CD4-positive, alpha-beta T cell (primary cell): ENCODE results near the gene SCN7A. TPM values are rescaled to one million over a fixed set of nuclear protein-coding genes. Genes with fewer than 3 reads are reported as not detected.

Source experiments
- ATAC-seq: fragments of 200-7000 bp; cut with Tn5 transposase; one replicate; pipeline ENCODE4 v1.10.0; 2022; ENCODE audit warnings: mild to moderate bottlenecking; ENCODE audit not compliant: poor library complexity
- CTCF ChIA-PET: fragments of 350-600 bp; sonication (Branson Sonifier 250); formaldehyde crosslinking; loops from one replicate; lab custom pipeline; 2021; ENCODE audit warnings: antibody characterized with exemption, inconsistent platforms; lab: Charles Lee
- POLR2A ChIA-PET: fragments of 350-600 bp; sonication (Branson Sonifier 250); formaldehyde crosslinking; loops from one replicate; lab custom pipeline; 2021; ENCODE audit warnings: antibody characterized with exemption, inconsistent platforms; lab: Charles Lee
- DNase-seq, 14 experiments: peaks; one replicate each; pipeline ENCODE4 v3.0.0-alpha.2; 2013 to 2020; ENCODE audit warnings: mixed read lengths in 2 of 14
- H3K27ac ChIP-seq, 2 donors: one replicate each; pipeline versions ENCODE4 v1.5.1 to v1.7.0; 2013; ENCODE audit warnings: low read length in 2 of 2, low read depth in 1 of 2, mild to moderate bottlenecking in 1 of 2
- H3K27me3 ChIP-seq, 2 experiments: 1 replicate in 1 of 2; 2 replicates in 1 of 2; pipeline versions ENCODE4 v1.6.1 to v1.7.0; 2013; ENCODE audit warnings: low read length in 2 of 2, control low read depth in 1 of 2, mild to moderate bottlenecking in 1 of 2, moderate library complexity in 1 of 2; ENCODE audit not compliant: insufficient read depth in 2 of 2, control insufficient read depth in 1 of 2
- H3K36me3 ChIP-seq: one replicate; pipeline ENCODE4 v1.6.1; 2013; ENCODE audit warnings: low read length, control low read depth; ENCODE audit not compliant: insufficient read depth
- H3K4me1 ChIP-seq: one replicate; pipeline ENCODE4 v1.6.1; 2013; ENCODE audit warnings: low read length, control low read depth; ENCODE audit not compliant: insufficient read depth
- H3K4me3 ChIP-seq: one replicate; pipeline ENCODE4 v1.5.1; 2013; ENCODE audit warnings: mild to moderate bottlenecking, low read length, moderate library complexity
- H3K9me3 ChIP-seq, 2 experiments: 1 replicate in 1 of 2; 2 replicates in 1 of 2; pipeline versions ENCODE4 v1.6.1 to v1.7.0; 2013; ENCODE audit warnings: low read length in 2 of 2, mild to moderate bottlenecking in 2 of 2, control low read depth in 1 of 2, moderate library complexity in 1 of 2; ENCODE audit not compliant: control insufficient read depth in 1 of 2, insufficient read depth in 1 of 2
- H3K27ac Mint-ChIP-seq: one replicate; pipeline ENCODE4 v1.8.0; 2020; ENCODE audit warnings: mixed read lengths
- H3K27me3 Mint-ChIP-seq: one replicate; pipeline ENCODE4 v1.8.0; 2021; ENCODE audit warnings: mixed read lengths
- H3K36me3 Mint-ChIP-seq: one replicate; pipeline ENCODE4 v1.8.0; 2021; ENCODE audit warnings: low read depth, mixed read lengths
- H3K4me1 Mint-ChIP-seq: one replicate; pipeline ENCODE4 v1.8.0; 2021; ENCODE audit warnings: low read depth, mixed read lengths
- H3K4me3 Mint-ChIP-seq: one replicate; pipeline ENCODE4 v1.8.0; 2020; ENCODE audit warnings: mild to moderate bottlenecking, mixed read lengths
- H3K9me3 Mint-ChIP-seq: one replicate; pipeline ENCODE4 v1.8.0; 2020; ENCODE audit warnings: mixed read lengths
- CTCF ChIP-seq: fragments of 200-600 bp; IDR thresholded peaks from one replicate; pipeline ENCODE4 v1.8.0; 2022; ENCODE audit warnings: antibody characterized with exemption, mild to moderate bottlenecking
- intact Hi-C, 2 experiments: fragments of 100-400 bp; cut with DNase I in 1 of 2; cut with micrococcal nuclease in 1 of 2; formaldehyde crosslinking; loops; one replicate each; pipeline versions ENCODE4 v1.15.1 to v1.9.0; 2023 to 2025; cut with DNase I, micrococcal nuclease
- total RNA-seq, 174 experiments: library from RNA in 2 of 174; stranded (reverse) in 2 of 174; gene quantifications; one replicate each; pipeline ENCODE4 v1.2.3 and lab custom pipeline; 2021 to 2026

Gene SCN7A
- total RNA-seq, 2 experiments from 2014 or later = not detected

- intact Hi-C loops = no loop called here
- ATAC-seq (no peak), DNase-seq (no peak)
- Mint-ChIP-seq H3K9me3 (no peaks in the 10 kb centered on the region), H3K4me1 (no peaks in the 10 kb centered on the region), H3K27me3 (peaks cover 5% of the 10 kb centered on the region), H3K36me3 (no peaks in the 10 kb centered on the region), H3K4me3 (no peak overlapping the region), H3K27ac (no peak overlapping the region)
- Histone ChIP-seq H3K36me3 (no peaks in the 10 kb centered on the region), H3K4me3 (no peak overlapping the region), H3K27ac (no peak overlapping the region), H3K9me3 (no peaks in the 10 kb centered on the region), H3K27me3 (no peaks in the 10 kb centered on the region), H3K4me1 (no peaks in the 10 kb centered on the region)
- no peak for TF ChIP-seq CTCF
- ChIA-PET CTCF (no interaction called here), POLR2A (no interaction called here)
Observed at GRCh38 chr2:166406374-166406773, 87.7 kb downstream of the SCN7A start.

DNA sequence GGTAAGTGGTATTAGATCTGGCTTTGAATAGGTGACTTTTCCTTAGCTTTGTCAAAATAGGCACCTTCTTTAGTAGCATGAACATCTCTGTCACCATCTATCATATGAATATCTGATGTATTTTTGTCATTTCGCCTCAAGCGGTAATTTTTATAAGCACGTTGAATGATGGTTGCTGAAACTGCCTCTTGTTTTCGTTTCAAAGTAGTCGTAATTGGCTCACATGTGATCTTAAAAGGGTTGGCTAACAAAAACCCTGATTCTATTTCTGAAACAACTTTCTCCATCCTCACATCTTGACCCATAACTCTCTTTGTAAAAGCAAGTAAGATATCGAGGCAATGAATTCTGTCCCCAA lies 88.5 kb downstream of the SCN7A start:
- H3K4me3 ChIP-seq = no peak overlapping the region
- no peak overlapping the region for H3K27ac ChIP-seq
- Mint-ChIP-seq H3K4me3 (no peak overlapping the region), H3K27ac (no peak overlapping the region), H3K4me1 (no peaks in the 10 kb centered on the region), H3K36me3 (no peaks in the 10 kb centered on the region), H3K27me3 (peaks cover 5% of the 10 kb centered on the region), H3K9me3 (no peaks in the 10 kb centered on the region)
- no peaks in the 10 kb centered on the region for H3K4me1 ChIP-seq
- ATAC-seq (no peak), DNase-seq (no peak)
- H3K36me3 ChIP-seq = no peaks in the 10 kb centered on the region
- ChIA-PET POLR2A (no interaction called here), CTCF (no interaction called here)
- H3K9me3 ChIP-seq = no peaks in the 10 kb centered on the region
- H3K27me3 ChIP-seq = no peaks in the 10 kb centered on the region
- no peak for TF ChIP-seq CTCF
- intact Hi-C loops = no loop called here

- ChIA-PET CTCF (no interaction called here), POLR2A (no interaction called here)
- DNase-seq (no peak), ATAC-seq (no peak)
- no peaks in the 10 kb centered on the region for H3K36me3 Mint-ChIP-seq
- Histone ChIP-seq H3K4me1 (no peaks in the 10 kb centered on the region), H3K27me3 (no peaks in the 10 kb centered on the region), H3K36me3 (no peaks in the 10 kb centered on the region), H3K9me3 (no peaks in the 10 kb centered on the region), H3K27ac (no peak overlapping the region), H3K4me3 (no peak overlapping the region)
- peaks cover 5% of the 10 kb centered on the region for H3K27me3 Mint-ChIP-seq
- no peak overlapping the region for H3K27ac Mint-ChIP-seq
- no peaks in the 10 kb centered on the region for H3K4me1 Mint-ChIP-seq
- no peaks in the 10 kb centered on the region for H3K9me3 Mint-ChIP-seq
- intact Hi-C loops = no loop called here
- no peak for TF ChIP-seq CTCF
- no peak overlapping the region for H3K4me3 Mint-ChIP-seq
Observed at GRCh38 chr2:166404831-166405568, 89.0 kb downstream of the SCN7A start.
